HG02981 (cell line): ENCODE results near the gene HELZ.
A peak's percentile ranks its signal among the peaks of the same experiment; 100 is the strongest.
"Not testable (repeated sequence)": the region's sequence is repeated elsewhere in the genome, so short reads cannot be mapped to it uniquely, and the experiment has no call there.

Source experiments
- ATAC-seq: cut with Tn5 transposase; IDR thresholded peaks from one replicate; pipeline ENCODE4 v1.9.1; 2021; ENCODE audit warnings: mild to moderate bottlenecking, moderate library complexity; ENCODE audit not compliant: unreplicated experiment

Gene HELZ

DNA sequence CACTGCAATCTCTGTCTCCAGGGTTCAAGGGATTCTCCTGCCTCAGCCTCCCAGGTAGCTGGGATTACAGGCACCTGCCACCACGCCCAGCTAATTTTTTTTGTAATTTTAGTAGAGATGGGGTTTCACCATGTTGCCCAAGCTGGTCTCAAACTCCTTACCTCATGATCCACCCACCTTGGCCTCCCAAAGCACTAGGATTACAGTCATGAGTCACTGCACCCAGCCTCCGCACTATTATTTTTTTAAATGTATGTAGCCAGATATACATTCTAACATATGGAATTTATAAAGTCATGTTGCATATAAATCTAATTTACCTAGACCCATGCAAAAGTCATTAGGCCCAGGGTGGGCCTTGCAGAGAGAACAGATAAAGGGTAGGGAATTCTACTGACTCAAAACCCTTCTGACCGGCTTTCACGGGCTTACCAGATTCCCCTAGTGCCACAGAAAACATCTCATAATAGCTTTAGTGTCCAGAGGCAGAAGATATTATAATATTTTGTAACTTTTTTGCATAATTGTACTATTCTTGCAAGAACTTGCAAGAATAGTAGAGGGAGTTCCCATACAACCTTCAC lies 20.5 kb upstream of the HELZ start:
- no peak for ATAC-seq

- ATAC-seq, result no peak
These were observed 17.6 kb upstream of the HELZ start for GRCh38 chr17:67262435-67263117.

DNA sequence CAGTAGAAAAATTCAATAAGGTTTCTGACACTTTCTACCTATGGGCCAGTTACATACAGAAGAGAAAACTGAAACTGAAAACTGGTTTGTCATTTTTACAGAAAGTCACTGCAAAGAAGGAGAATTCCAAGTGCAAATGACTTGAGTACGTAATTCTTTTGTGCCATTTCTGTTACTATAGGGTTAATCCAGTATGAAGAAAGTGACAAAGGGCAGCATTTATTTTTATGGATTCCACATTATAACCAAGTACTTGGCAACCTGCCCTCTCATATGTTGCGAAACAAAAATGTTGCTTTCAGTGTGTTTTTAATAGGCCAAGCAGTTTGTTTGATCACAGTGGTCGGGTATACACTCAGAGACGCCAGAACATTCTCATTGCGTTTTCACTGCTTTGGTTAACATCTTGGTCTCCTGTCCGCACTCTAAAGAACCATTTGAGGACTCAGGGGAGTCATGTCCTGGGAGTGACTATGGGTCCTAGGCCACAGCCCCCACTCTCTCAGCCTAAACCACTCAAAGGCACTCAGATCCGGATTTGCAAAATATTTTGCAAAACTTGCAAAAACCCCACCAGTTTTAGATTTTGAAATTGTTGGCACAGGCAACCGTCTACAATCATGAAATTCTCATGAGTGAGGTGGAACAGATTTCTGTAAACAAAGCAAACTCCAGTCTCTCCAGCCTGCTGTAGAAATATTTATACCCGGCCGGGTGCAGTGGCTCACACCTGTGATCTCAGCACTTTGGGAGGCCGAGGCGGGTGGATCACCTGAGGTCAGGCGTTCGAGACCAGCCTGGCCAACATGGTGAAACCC lies 15.4 kb upstream of the HELZ start:
- no peak for ATAC-seq

DNA sequence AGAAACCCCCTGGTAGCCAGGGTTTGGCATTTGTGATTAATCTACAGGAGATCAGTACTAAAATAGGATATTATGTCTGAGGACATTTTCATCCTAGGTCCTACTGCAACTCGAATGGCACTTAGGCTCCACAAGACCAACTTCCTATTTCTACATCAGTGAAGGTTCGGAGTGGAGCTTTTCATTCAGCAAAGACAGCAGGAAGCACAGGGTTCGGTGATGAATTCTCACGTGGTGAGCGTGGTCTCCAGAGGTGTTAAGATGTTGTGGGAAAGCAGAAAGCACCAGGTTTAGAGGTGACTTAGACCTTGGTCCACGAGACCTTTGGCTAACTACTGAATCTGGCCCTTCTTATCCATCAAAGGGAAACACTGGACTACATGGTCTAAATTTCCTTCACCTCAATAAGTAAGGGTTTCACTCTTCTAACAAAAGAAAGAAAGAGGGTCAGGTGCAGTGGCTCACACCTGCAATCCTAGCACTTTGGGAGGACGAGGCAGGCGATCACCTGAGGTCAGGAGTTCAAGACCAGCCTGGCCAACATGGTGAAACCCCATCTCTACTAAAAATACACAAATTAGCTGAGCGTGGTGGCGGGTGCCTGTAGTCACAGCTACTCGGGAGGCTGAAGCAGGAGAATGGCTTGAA lies 13.9 kb upstream of the HELZ start:
- no peak for ATAC-seq

DNA sequence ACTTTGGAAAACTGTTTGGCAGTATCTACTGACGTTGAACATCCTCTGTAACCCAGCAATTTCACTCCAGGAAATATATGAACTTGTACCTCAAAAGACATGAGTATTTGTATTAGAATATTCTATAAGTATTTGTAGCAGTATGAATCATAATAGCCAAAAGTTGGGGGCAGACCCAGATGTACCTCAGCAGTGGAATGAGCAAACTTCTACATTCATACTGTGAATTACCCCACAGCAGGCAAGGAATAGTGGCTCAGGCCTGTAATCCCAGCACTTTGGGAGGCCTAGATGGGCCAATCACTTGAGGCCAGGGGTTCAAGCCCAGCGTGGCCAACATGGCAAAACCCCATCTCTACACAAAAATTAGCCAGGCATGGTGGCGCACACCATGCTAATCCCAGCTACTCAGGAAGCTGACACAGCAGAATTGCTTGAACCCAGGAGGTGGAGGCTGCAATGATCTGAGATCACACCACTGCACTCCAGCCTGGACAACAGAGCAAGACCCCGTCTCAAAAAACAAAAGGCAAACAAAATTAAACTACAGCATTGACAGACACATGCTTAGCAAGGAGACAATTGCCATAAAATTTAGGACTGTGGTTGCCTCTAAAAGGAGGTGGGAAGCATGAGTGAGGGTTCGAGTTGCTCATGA lies 11.2 kb upstream of the HELZ start:
- no peak for ATAC-seq

GRCh38 chr17:67253384-67253783 lies 8.4 kb upstream of the HELZ start:
- ATAC-seq, result no peak

DNA sequence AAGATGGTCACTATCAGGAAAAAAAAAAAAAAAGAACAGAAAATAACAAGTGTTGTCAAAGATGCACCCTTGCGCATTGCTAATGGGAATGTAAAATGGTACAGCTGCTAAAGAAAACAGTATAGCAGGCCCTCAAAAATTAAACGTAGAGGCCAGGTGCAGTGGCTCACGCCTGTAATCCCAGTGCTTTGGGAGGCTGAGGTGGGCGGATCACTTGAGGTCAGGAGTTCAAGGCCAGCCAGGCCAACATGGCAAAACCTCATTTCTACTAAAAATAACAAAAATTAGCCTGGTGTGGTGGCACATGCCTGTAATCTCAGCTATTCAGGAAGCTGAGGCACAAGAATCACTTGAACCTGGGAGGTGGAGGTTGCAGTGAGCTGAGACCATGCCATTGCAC lies 6.6 kb upstream of the HELZ start:
- not testable (repeated sequence) for ATAC-seq

DNA sequence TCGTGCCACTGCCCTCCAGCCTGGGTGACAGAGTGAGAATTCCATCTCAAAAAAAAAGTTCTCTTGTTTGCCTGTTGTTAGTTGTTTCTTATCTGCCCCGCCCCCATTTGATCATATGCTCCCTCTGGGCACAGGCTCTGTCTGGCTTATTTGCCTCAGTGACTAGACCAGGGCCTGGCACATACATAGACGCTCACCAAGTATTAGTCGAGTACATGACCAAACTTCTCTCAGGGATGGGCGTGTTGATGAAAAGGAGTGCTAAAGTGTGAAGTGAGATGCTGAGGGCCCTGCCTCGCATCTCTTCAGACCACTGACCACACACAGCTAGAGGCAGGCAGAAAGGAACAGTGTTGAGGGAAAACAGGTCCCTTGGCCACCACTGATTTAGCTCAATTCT lies 3.3 kb upstream of the HELZ start:
- no peak for ATAC-seq

DNA sequence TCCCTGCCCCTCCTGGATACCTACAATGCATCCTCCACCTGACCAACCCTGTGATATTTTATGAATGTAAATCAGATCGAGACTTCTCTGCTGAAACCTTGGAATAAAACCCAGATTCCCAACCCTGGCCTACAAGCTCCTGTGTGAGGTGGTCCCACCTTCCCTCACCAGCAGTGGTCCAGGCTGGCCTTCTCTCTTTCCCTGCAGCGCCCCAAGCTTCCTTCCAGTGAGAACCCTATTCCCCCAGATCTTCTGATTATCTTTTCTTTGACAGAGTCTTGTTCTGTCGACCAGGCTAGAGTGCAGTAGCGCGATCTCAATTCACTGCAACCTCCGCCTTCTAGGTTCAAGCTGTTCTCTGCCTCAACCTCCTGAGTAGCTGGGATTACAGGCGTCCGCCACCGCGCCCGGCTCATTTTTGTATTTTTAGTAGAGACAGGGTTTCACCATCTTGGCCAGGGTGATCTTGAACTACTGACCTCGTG lies 2.5 kb upstream of the HELZ start:
- no peak for ATAC-seq

- no peak for ATAC-seq
These were observed 1.8 kb upstream of the HELZ start for GRCh38 chr17:67246653-67247415.

- ATAC-seq, result no peak
These were observed 1.3 kb upstream of the HELZ start for GRCh38 chr17:67246403-67246652.

DNA sequence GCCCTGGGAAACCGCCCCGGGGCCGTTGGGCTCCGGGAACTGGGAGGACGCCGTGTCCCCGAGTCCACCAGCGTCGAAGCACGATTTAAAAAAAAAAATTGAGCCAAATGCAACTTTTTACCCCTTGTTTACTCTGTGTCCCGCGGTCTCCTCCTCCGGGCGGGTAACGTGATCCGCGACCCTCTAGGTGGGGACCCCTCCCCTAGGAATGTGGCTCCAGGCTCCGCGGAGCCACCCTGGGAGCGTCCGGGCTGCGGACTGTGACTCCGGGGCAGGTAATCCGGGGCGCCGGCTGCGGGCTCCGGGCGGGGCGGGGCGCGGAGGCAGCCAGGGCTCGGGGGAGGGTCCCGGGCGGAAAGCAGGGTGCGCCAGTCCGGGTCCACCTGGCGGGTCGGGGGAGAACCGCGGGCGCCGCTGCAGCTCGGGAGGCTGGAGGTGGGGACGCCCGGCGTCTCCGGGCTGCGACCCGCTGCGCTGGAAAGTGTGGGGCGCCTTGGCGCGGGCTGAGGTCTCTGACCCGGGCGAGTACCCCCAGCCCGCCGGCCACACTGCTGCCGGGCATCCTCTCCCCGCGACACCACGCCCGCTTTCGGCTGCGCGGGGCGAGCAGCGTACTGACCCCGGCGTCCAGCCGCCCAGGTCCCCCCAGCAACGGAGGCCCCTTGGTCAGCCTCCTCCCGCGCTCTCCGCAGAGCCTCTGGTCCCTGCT lies 852 bp upstream of the HELZ start:
- no peak for ATAC-seq

DNA sequence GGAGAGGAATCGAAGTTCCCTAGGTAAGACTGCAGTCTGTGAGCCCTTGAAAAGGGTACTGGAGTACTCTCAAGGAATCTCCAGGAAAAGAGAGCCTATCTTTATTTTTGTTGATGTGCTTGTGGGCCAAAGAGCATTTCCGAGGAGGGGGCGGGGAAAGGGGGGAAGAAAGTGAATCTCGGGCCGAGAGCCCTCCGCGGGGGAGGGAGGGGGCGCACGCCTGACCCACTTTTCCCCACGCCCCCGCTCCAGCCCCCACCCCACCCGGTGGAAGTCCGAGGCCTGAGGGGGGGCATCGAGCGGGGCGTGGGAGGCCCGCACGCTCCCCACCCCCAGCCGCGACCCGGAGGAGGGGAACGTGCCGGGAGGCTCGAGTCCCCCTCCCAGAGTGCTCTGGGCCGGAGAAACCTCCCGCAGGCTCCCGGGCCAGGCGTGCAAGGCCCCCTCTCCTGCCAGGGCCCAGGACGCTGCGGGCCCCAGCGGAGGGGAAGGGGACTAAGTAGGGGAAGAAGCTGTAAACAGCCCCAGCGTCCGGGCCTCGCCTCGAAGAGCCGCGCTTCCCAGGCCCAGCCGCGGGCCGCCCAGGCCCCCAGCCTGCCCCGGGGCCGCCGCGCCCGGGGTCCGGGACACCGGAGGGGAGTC lies 444 bp downstream of the HELZ start:
- peak; percentile 12 for ATAC-seq

GRCh38 chr17:67243284-67243683 lies 1.7 kb downstream of the HELZ start:
- ATAC-seq, result no peak

- no peak for ATAC-seq
These were observed 3.2 kb downstream of the HELZ start for GRCh38 chr17:67241719-67242341.

DNA sequence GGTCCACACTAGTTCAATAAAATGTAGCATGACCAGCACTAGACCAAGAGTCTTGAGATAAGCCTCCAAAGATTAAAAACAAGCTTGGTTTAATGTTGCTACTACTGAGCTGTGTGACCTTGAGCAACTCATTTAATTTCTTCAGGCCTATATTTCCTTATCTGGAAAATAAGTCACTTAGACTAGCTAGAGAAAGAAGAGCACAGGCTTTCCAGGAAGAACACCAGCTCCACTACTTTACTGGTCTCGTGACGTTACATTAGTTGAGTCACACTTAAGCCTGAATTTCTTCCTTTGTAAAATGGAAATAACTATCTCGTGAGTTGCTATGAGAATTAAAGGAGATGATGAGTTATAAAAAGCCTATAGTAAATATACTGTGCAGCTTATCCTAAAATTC lies 5.4 kb downstream of the HELZ start:
- no peak for ATAC-seq

- no peak for ATAC-seq
These were observed 6.0 kb downstream of the HELZ start for GRCh38 chr17:67238991-67239390.

DNA sequence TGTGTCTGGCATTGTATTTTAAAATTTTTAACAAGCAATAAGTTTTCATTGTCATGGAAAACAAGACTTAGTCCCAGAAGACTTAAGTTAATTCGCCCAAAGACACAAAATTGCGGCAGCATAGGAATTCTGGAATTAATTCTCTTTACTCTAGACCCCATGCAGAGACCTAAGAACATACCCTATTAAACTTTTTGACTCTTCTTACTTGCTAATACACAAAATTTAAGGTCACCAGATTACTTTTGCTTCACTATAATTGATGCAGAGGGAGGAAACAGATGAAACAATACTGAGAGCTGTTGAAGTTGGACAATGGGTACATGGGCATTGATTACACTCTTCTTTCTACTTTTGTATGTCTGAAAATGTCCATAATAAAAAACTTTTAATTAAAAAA lies 12.6 kb downstream of the HELZ start:
- no peak for ATAC-seq
